Keratinocyte (primary cell): ENCODE measurements around the gene TNKS1BP1. TPM values are rescaled to one million over a fixed set of nuclear protein-coding genes. Genes with fewer than 3 reads are reported as not detected.

Experiments used
- DNase-seq: peaks from one replicate; pipeline ENCODE4 v3.0.0-alpha.2; 2011; ENCODE audit warnings: low read depth, missing footprints, low spot score
- FAIRE-seq: peaks from 2 replicates; lab custom pipeline; 2011; peaks lifted over from hg19 to GRCh38; lab: Jason Lieb, UNC
- H2AFZ ChIP-seq: 2 replicates; pipeline ENCODE4 v1.6.0; 2012; ENCODE audit warnings: low read length, control low read depth, inconsistent platforms; ENCODE audit not compliant: control insufficient read depth
- H3K27ac ChIP-seq: 2 replicates; pipeline ENCODE4 v1.5.1; 2011; ENCODE audit warnings: low read length; ENCODE audit not compliant: control insufficient read depth, insufficient read depth
- H3K27me3 ChIP-seq: 3 replicates; pipeline ENCODE4 v1.6.0; 2011; ENCODE audit warnings: low read length; ENCODE audit not compliant: control insufficient read depth, insufficient read depth; ENCODE audit errors: extremely low read depth
- H3K36me3 ChIP-seq, 2 experiments: 2 replicates in 1 of 2; 3 replicates in 1 of 2; pipeline ENCODE4 v1.5.1; 2011; ENCODE audit warnings: low read length in 2 of 2, mild to moderate bottlenecking in 1 of 2; ENCODE audit not compliant: control insufficient read depth in 2 of 2, insufficient read depth in 2 of 2; ENCODE audit errors: extremely low read depth in 1 of 2
- H3K4me1 ChIP-seq: 3 replicates; pipeline ENCODE4 v1.5.1; 2011; ENCODE audit warnings: low read length; ENCODE audit not compliant: control insufficient read depth, insufficient read depth; ENCODE audit errors: extremely low read depth
- H3K4me2 ChIP-seq: 3 replicates; pipeline ENCODE4 v1.6.0; 2011; ENCODE audit warnings: low read depth, low read length; ENCODE audit not compliant: control insufficient read depth, insufficient read depth; ENCODE audit errors: extremely low read depth
- H3K4me3 ChIP-seq, 3 experiments: fragments of 200-600 bp in 1 of 3; sonication (generic) in 1 of 3; 2 replicates in 2 of 3; 3 replicates in 1 of 3; pipeline ENCODE4 v1.5.1; 2011 to 2016; ENCODE audit warnings: low read length in 3 of 3, mild to moderate bottlenecking in 3 of 3, control low read depth in 2 of 3, inconsistent platforms in 1 of 3, low read depth in 1 of 3, mixed read lengths in 1 of 3, mixed run types in 1 of 3, moderate library complexity in 1 of 3; ENCODE audit not compliant: control insufficient read depth in 2 of 3, insufficient read depth in 2 of 3; ENCODE audit errors: extremely low read depth in 1 of 3
- H3K79me2 ChIP-seq: 2 replicates; pipeline ENCODE4 v1.6.0; 2012; ENCODE audit warnings: low read length; ENCODE audit not compliant: control insufficient read depth, insufficient read depth
- H3K9ac ChIP-seq: 3 replicates; pipeline ENCODE4 v1.6.0; 2011; ENCODE audit warnings: low read length; ENCODE audit not compliant: control insufficient read depth, insufficient read depth; ENCODE audit errors: extremely low read depth
- H3K9me1 ChIP-seq: 3 replicates; pipeline ENCODE4 v1.6.0; 2011; ENCODE audit warnings: low read length; ENCODE audit not compliant: control insufficient read depth, insufficient read depth; ENCODE audit errors: extremely low read depth
- H3K9me3 ChIP-seq: 2 replicates; pipeline ENCODE4 v1.5.1; 2012; ENCODE audit warnings: low read depth, low read length; ENCODE audit not compliant: control insufficient read depth
- H4K20me1 ChIP-seq: 3 replicates; pipeline ENCODE4 v1.6.0; 2011; ENCODE audit warnings: low read length; ENCODE audit not compliant: control insufficient read depth, insufficient read depth; ENCODE audit errors: extremely low read depth
- EZH2 ChIP-seq: IDR thresholded peaks from one replicate; pipeline ENCODE4 v1.6.1; 2012; ENCODE audit warnings: inconsistent platforms, mild to moderate bottlenecking, low read length, moderate library complexity
- dilution Hi-C: fragments of 300-500 bp; cut with MboI; formaldehyde crosslinking; loops from one replicate; pipeline ENCODE4 v1.7.0; 2020; ENCODE audit warnings: low sequenced_read_pairs; ENCODE audit not compliant: extremely low pct_ligation_motif_present
- polyA plus RNA-seq, 5 experiments: library from polyadenylated mRNA; depleted of rRNA in 3 of 5; stranded (reverse) in 3 of 5; stranded (forward) in 1 of 5; unstranded in 1 of 5; fragments of >200 nt; gene quantifications; 1 replicate in 1 of 5; 2 replicates in 3 of 5; 3 replicates in 1 of 5; pipeline versions ENCODE4 v1.2.1 to v1.2.3, GENCODE V29; 2011 to 2012; ENCODE audit warnings: missing spikeins in 2 of 5, low read depth in 1 of 5, low replicate concordance in 1 of 5
- TF ChIP-seq, protein P1 (sequence below), 3 experiments: IDR thresholded peaks in 1 of 3; conservative IDR thresholded peaks in 1 of 3; optimal IDR thresholded peaks in 1 of 3; 2 replicates in 2 of 3; 3 replicates in 1 of 3; pipeline versions ENCODE3 to v1.5.1; 2011; ENCODE audit warnings: low read length in 3 of 3, mild to moderate bottlenecking in 3 of 3, moderate library complexity in 2 of 3, control low read depth in 1 of 3, inconsistent platforms in 1 of 3; ENCODE audit not compliant: insufficient read depth in 2 of 3; ENCODE audit errors: extremely low read depth in 1 of 3

TNKS1BP1 gene
- polyA plus RNA-seq, 1 donor (not counting 4 experiments of a cell fraction or from before 2014, with no cell fraction given) = 88.3 TPM

DNA sequence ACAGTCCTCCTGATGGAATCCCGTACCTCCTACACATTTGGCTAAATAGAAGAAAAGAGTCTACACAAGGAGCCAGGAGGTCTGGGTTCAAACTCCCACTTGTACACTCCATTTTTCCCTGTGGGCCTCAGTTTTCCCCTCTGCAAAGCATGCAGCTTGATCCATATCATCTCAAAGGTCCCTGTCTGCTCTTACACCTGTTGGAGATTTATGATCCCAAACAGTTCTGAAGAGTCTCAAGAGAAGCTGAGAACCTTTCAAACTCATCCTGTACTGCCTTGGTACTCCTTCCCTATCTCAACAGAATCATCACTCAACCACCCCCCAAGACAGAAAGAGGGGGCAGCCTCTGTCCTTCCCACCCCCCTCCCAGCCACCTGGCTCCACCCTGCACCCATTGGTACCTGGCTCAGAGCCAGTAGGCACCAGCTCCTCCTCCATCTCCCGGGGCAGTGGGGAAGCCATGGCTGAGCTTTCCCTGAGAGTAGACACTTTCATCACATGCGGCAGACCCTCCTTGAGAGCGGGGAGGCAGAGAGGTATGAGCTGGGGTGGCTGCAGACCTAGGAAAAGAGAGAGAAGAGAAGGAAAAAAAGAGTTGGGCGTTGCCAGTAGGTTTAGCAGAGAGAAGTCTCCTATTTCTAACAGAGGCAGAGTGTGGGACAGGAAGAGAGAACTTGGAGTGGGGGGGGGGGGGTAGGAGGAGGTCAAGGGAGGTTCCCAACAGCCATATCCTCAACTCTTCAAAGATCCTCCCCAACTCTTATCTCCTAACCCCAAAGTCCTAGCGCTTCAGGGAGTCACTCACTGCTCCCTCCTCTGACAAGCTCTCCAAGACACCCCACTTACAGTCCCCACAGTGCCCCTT lies 3.1 kb downstream of the TNKS1BP1 start:
- Histone ChIP-seq H3K27me3 (no peaks in the 10 kb centered on the region), H4K20me1 (peaks cover 6% of the 10 kb centered on the region), H3K9me3 (no peaks in the 10 kb centered on the region), H3K4me1 (peaks cover 55% of the 10 kb centered on the region), H3K36me3 (peaks cover 22 to 36% of the 10 kb centered on the region in 2 experiments), H3K4me2 (peak overlapping the region; percentile 94), H3K9ac (peak overlapping the region; percentile 93), H3K79me2 (peaks cover 54% of the 10 kb centered on the region), H3K27ac (peak overlapping the region; percentile 94), H3K9me1 (peaks cover 2% of the 10 kb centered on the region), H3K4me3 (peak overlapping the region; percentile 65 to 87 (median 74)), H2AFZ (no peak overlapping the region)
- FAIRE-seq = peak; percentile 62
- no peak for TF ChIP-seq EZH2
- TF ChIP-seq, protein P1, sequence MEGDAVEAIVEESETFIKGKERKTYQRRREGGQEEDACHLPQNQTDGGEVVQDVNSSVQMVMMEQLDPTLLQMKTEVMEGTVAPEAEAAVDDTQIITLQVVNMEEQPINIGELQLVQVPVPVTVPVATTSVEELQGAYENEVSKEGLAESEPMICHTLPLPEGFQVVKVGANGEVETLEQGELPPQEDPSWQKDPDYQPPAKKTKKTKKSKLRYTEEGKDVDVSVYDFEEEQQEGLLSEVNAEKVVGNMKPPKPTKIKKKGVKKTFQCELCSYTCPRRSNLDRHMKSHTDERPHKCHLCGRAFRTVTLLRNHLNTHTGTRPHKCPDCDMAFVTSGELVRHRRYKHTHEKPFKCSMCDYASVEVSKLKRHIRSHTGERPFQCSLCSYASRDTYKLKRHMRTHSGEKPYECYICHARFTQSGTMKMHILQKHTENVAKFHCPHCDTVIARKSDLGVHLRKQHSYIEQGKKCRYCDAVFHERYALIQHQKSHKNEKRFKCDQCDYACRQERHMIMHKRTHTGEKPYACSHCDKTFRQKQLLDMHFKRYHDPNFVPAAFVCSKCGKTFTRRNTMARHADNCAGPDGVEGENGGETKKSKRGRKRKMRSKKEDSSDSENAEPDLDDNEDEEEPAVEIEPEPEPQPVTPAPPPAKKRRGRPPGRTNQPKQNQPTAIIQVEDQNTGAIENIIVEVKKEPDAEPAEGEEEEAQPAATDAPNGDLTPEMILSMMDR (optimal IDR thresholded peaks at IDR 0.05 in 1 of 3, IDR thresholded peaks at IDR 0.05 in 1 of 3, conservative IDR thresholded peaks at IDR 0.05 in 1 of 3; ENCODE audit: extremely low read depth in 1 of 3, insufficient read depth in 2 of 3, low read length in 3 of 3) = no peak
- dilution Hi-C loops = no loop called here
- no peak for DNase-seq

- Histone ChIP-seq H3K27ac (peak overlapping the region; percentile 94), H3K9me1 (peaks cover 2% of the 10 kb centered on the region), H3K79me2 (peaks cover 61% of the 10 kb centered on the region), H3K9me3 (no peaks in the 10 kb centered on the region), H3K4me2 (peak overlapping the region; percentile 94), H3K4me3 (peak overlapping the region; percentile 65 to 87 (median 74)), H2AFZ (no peak overlapping the region), H3K27me3 (no peaks in the 10 kb centered on the region), H3K36me3 (peaks cover 26 to 40% of the 10 kb centered on the region in 2 experiments), H3K9ac (peak overlapping the region; percentile 93), H3K4me1 (peaks cover 51% of the 10 kb centered on the region), H4K20me1 (peaks cover 9% of the 10 kb centered on the region)
- FAIRE-seq (no peak), DNase-seq (no peak)
- dilution Hi-C loops = no loop called here
- TF ChIP-seq, protein P1 (optimal IDR thresholded peaks at IDR 0.05 in 1 of 3, IDR thresholded peaks at IDR 0.05 in 1 of 3, conservative IDR thresholded peaks at IDR 0.05 in 1 of 3; ENCODE audit: extremely low read depth in 1 of 3, insufficient read depth in 2 of 3, low read length in 3 of 3) = no peak
- TF ChIP-seq EZH2 = no peak
These were observed 3.9 kb downstream of the TNKS1BP1 start for GRCh38 chr11:57320719-57321387.
